Measurements from ENCODE around the gene KSR1.
"Not testable (repeated sequence)": the region's sequence is repeated elsewhere in the genome, so short reads cannot be mapped to it uniquely, and the experiment has no call there.

The KSR1 gene

DNA sequence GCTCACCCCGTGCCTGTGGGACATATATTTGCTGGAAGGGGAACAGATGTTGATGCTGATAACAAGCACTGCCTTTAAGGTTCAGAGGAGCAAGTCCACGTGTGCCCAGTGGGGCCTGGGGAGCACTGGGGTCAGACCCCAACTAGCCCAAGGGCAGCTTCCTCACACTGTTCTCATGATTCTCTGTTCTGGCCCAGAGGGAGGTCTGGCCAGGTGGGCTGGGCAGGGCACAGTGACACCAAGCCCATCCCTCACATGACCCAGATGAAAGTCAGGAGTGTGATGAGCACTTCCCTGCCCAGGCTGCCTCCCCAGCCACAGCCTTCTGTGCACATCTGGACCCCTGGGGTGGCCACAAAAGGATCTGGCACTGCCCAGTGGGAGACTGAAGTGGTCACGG lies 29.8 kb upstream of the KSR1 start:
- DNase-seq (ENCODE audit: low spot score): not testable (repeated sequence)

DNA sequence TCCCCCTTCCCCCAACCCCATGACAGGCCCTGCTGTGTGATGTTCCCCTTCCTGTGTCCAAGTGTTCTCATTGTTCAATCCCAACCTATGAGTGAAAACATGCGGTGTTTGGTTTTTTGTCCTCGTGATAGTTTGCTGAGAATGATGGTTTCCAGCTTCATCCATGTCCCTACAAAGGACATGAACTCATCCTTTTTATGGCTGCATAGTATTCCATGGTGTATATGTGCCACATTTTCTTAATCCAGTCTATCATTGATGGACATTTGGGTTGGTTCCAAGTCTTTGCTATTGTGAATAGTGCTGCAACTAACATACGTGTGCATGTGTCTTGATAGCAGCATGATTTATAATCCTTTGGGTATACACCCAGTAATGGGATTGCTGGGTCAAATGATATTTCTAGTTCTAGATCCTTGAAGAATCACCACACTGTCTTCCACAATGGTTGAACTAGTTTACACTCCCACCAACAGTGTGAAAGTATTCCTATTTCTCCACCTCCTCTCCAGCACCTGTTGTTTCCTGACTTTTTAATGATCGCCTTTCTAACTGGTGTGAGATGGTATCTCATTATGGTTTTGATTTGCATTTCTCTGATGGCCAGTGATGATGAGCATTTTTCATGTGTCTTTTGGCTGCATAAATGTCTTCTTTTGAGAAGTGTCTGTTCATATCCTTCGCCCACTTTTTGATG lies 28.9 kb upstream of the KSR1 start:
- not testable (repeated sequence) for DNase-seq (ENCODE audit: low spot score)

DNA sequence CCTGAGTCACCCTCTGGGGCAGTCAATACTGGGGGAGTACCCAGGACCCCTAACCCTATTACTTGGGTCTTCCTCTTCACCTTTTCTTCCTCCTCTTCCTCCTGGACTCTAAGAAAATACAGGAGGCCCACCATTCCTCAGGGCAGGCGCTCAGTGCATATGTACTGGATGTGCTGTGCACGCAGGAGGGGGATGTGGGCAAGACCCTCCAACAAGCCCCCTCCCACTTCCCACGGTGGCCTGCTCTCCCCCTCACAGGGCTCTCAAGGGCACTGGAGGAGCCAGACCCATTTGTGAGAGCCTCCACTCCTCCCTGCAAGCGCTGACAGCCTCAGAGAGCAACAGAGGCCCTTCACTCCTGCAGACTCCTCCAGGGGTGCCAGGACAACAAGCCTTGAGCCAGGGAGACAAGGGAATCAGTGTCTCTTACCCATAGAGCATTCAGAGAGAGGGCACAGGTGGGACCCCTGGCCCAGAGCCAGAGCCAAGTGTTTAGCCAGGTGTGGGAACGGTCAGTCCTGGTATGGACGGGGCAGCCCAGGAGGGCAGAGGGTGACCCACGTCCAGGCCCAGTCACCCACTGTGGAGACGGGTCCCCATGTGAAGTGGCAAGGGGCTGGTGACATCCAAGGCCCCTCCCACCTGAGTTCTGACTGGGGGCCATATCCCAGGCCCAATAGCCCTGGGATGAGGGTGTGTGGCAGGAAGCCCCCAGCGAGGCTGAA lies 27.3 kb upstream of the KSR1 start:
- no peak for DNase-seq (ENCODE audit: low spot score)

DNA sequence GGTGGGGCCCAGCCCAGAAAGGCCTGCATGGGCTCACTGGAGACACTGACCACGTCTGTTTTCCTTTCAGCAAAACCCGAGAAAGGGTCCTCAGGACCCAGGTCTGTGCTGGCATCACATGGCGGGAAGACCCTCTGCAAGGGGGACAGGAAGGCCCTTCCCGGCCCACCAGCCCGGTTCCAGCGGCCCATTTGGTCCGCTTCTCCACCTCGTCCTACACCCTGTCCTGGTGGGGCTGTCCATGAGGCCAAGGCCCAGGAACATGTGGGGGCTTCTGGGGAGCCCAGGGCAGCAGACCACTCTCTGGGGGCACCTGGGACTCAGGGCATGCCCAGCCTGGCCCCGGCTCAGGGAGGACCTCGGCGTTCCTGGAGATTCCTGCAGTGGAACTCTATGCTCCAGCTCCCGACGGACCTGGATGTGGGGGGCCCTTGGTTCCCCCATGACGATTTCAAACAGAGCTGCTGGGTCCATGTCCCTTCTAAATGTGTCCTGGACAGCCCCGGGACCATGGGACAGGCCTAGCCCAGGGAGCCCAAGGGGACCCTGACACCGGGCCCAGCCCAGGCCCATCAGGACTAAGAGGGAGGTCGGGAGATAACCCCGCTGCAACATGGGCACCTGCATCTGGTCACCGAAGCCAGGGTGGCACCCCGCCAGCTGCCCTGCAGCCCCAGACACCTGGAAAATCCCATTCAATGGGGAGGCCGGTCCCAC lies 26.4 kb upstream of the KSR1 start:
- DNase-seq (ENCODE audit: low spot score): no peak

DNA sequence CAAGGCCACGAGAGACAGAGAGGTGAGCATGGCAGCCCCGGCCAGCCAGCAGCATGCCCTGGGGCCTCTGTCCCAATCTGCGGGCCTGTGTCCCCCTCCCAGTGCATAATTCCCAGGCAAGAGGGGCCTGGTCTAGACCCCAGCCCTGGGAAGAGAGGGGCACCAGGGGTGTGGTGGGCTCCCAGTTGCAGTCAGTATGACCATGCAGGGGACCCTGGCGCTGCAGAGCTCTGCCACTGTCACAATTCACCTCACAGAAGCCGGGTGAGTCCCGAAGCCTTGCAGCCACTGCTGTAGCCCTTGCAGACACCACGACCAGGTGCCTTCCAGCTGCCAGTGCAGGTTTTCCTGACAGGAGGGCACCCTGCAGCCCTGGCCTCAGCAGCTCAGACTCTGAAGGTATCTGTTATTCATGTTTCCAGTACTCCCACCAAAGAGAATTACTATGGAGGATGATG lies 25.8 kb upstream of the KSR1 start:
- DNase-seq (ENCODE audit: low spot score): no peak

DNA sequence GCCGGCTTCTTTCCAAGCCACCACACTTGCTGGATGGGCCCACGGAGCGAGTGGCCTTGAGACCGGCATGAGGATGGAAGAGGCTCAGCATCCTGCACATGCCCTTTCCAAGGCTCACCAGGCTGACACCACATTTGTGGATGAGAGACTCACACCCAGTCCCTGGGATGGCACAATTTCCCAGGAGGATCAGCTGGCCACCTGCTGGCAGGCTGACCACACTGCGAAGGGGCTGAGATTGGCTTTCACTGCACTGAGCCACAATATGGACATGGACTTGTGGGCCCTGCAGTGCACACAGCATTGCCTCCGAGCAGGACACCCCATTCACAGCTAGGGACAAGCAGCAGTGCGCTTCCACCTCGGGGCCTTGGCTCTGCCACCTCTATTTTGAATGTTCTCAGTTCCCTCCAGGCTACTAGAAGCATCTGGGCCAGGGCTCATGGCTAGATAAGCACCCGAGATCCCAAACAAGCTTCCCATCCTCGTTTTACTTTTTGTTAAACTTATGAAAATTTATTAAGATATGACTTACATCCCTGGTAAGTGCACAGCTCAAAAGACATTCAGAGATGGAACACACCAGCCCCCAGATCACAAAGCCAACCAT lies 25.3 kb upstream of the KSR1 start:
- no peak for DNase-seq (ENCODE audit: low spot score)

DNA sequence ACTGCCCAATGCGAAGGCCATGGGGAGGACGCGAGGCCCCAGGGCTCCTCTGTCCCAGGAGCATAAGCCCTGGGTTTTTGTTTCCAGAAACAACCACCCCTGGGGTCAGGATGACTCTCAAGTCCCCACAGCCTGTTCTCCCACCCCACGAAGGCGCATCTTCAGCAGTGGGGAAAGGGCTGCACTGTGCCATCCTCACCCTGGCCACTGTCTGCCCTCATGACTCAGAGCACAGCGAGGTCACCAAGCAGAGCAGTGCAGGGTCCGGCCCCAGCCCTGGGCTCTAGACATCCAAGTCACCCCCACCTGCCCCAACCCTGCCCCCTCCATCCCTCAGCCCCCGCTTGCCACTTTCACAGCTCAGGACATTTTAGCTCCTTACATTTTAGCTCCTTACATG lies 22.7 kb upstream of the KSR1 start:
- no peak for DNase-seq (ENCODE audit: low spot score)

DNA sequence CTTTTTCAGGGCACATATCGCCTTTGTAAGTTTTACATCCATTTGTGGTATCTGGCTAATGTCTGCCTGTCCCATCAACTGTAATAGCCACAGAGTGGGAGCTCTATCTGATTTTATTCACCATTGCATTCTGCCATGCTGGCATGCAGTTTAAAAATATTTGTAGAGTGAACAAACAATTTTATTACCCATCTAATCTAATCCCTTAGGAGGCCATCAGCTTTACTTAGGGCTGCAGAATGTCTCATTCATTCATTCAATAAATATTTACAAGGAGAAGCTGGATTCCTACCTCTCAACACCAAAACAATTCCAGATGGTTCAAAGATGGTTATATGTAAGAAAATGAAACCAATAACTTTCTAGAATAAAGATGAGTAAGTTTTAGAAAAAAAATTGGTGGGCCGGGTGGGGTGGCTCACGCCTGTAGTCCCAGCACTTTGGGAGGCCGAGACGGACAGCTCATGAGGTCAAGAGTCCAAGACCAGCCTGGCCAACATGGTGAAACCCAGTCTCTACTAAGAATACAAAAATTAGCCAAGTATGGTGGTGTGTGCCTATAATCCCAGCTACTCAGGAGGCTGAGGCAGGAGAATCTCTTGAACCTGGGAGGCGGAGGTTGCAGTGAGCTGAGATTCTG lies 20.7 kb upstream of the KSR1 start:
- DNase-seq (ENCODE audit: low spot score): not testable (repeated sequence)

DNA sequence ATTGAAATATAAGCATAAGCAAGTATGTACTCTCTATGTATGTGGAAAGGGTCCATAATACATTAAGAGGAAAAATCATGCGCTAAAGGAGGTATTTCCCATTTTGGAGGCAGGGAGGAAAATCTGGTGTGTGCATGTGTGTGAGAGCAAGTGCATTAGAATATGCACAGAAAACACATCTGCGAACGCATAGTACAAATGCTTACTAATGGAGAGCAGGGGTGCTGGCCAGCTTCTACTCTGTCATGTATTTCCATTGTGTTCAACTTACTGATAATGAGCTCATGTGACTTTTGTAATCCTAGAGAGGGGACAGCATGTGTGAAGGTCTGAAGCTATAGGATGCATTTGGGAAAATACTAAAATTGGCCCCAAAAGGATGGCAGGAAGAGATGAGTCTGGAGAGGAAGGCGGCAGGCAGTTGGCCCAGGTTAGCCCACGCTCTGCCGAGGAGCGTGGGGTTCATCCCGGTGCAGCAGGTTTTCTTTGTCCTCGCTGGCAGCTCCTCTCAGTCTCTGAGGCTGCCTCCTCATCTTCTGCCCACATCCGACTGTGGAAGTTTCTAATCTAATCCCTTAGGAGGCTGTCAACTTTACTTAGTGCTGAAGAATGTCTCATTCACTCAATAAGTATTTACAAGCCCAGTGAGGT lies 17.8 kb upstream of the KSR1 start:
- DNase-seq (ENCODE audit: low spot score): peak; percentile 34

DNA sequence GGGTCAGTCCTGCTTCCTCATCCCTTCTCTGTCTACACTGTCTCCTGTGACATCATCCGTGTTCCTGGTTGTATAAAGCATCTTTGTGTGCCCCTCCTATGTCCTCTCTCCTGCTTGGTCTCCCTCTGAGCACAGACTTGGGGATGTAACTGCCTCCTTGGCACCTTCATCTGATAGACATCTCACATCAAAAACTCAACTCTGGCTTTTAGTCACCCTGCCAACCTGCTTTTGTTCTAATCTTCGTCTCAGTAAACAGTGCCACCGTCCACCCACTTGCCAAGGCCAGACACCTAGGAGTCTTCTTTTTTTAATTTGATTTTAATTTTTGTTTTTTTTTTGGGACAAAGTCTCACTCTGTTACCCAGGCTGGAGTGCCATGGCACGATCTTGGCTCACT lies 16.9 kb upstream of the KSR1 start:
- no peak for DNase-seq (ENCODE audit: low spot score)

DNA sequence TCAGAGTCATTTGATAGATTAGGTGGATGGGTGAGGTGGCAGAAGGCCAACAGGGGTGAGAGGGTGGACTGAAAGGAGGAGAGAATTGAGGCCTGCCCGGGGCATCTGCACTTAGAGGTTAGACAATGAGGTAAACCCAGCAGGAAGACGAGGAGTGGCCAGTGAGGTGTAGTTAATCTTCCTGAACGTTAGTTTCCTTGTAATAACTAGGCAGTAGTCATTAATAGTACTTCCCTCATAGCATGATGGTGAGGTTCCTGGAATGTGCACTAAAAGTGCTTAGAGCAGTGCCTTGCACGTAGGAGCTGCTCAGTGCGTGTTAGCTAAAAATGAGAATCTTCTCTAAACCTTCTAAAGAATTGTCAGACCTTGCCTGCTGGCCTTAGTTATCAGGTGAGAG lies 13.5 kb upstream of the KSR1 start:
- no peak for DNase-seq (ENCODE audit: low spot score)

DNA sequence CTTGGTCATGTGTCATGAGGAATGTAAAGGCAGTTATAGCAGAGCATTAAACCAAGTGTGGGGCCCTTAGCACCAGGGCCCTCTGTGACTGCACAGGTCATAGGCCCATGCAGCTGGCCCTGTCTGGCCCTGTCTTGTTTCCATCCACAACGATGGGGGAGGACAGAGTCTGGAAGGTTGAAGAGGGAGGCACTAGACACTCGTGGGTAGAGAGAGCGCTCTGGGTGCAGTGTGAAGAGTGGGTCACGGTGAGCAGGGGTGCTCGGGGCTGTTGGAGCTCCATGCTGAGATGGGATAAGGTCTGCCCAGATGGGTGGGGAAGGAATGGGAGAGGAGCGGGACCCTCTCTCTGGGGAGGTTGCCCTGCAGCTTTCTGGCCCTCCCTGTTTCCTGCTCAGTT lies 12.8 kb upstream of the KSR1 start:
- DNase-seq (ENCODE audit: low spot score): no peak

DNA sequence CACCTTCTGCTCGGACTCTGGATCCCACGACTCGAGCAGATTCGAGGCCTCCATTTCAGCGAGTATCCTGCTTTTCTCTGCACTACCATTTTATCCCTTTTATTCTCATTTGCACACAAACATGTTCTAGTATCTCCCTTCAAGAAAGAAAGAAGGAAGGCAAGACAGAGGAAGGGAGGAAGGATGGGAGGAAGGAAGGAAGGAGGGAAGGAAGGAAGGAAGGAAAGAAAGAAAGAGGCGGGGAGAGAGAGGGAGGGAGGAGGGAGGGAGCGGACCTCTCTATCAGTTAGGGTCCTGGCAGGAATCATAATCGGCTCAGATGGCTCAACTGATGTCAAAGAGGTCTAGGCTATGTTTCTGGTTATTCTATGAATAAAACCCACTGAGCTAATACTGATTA lies 10.3 kb upstream of the KSR1 start:
- no peak for DNase-seq (ENCODE audit: low spot score)

DNA sequence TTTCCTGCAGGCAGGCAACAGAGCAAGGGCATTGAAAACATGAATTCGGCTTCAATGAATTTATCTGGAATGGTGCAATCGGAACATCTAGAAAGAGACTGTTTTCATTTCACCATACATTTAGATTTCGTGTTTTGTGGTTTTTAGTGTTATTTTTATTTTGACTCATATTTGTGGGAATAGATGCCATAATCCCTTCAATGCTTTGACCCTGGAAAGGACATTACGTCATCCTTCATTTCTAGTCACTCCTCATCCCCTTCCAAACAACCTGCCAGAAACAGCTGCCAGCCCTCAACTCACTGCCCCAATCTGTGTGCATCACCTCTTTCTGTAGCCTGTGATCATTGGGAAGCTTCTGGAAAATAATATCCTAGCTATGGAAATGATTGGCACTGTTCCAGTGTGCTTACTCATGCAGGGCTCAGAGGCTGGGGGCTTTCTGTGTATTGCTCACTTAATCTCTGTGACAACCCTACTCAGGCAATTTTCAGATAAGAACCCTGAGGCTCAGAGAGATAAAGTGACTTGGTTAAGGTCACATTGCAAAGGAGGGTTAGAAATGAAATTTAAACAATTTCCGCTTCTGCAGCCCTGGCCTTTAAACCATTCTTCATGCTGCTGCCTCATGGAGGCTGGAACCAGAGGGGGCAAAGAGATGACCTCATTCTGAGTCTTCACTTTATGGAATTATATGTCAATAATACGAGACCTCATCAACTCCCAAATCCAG lies 9.5 kb upstream of the KSR1 start:
- DNase-seq (ENCODE audit: low spot score): no peak

DNA sequence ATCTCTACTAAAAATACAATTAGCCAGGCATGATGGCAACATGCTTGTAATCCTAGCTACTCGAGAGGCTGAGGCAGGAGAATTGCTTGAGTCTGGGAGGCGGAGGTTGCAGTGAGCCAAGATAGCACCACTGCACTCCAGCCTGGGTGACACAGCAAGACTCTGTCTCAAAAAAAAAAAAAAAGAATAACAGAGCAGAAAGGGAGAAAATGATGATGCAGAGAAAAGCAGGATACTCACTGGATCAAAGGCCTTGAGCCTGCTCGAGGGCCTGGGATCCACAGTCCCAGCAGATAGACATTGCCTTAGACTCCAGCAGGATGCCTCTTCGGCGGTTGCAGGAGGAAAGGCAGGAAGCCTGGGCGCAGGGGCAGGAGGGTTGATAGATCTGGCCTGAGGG lies 7.7 kb upstream of the KSR1 start:
- DNase-seq (ENCODE audit: low spot score): not testable (repeated sequence)

DNA sequence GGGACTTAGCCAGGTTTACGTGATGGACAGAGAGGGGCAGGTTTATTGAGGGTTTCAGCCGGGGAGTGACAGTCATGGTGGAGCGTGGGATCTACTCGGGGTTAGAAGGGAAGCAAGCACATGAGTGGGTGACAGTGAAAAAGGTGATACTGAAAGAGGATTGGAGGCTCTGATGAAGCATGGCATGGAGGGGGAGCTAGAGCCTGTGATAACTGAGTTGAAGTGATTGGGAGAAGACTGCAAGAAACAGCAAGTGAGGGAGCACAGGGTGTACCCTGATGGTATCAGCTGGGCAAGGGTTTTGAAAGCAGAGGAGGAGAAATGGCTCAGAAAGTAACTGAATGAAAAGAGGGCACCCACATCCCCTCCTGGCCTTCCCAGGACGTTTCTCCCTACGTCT lies 6.7 kb upstream of the KSR1 start:
- DNase-seq (ENCODE audit: low spot score): no peak

DNA sequence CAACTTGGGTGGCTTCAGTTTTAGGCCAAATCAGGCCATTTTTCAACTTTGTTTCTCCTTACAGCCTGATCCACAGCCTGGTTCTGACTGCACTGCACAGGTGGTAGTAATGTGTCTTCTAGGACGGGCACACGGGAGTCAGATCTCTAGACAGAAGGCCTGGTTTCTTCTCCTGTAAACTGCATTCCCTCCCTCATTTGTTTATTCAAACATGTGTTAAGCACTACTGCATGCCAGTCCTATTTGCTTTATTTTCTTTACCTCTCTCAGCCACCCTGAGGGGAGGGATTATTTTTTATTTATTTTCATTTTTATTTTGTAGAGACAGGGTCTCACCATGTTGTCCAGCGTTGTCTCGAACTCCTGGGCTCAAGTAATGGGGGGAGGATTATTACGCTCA lies 6.3 kb upstream of the KSR1 start:
- no peak for DNase-seq (ENCODE audit: low spot score)

DNA sequence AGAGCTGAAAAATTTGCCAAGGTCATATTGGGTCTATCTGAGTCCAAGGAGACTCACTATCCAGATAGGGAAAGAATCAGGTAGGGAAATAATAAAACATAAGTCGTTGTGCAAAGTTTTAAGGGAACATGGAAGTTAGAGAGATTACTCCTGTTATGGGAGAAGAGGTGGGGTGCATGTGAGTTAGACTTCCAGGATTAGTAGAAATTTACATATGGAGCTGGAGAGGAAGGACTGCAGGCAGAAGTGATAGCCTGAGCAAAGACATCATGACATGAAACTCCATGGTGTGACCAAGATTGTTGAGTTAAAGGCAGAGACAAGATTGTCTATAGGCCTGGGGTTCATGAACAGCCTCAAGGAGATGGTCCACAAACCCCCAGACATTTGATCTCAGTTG lies 5.8 kb upstream of the KSR1 start:
- no peak for DNase-seq (ENCODE audit: low spot score)

DNA sequence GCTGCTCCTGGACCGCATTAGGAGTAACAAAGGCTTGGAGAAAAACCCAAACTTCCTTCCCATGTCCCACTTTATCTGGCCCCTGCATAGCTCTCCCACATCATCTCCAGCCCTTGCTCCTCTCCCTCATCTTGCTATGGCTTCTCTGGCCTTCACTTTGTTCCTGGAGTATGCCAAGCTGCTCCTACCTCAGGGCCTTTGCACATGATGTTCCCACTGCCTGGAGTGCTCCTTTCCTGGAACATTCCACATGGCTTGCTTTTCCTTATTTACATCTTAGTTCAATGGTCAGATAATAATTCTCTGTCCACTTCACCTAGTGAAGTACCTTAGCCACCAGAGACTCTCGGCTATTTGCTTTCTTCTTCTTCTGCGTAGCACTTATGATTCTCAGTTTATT lies 4.3 kb upstream of the KSR1 start:
- DNase-seq (ENCODE audit: low spot score): no peak

DNA sequence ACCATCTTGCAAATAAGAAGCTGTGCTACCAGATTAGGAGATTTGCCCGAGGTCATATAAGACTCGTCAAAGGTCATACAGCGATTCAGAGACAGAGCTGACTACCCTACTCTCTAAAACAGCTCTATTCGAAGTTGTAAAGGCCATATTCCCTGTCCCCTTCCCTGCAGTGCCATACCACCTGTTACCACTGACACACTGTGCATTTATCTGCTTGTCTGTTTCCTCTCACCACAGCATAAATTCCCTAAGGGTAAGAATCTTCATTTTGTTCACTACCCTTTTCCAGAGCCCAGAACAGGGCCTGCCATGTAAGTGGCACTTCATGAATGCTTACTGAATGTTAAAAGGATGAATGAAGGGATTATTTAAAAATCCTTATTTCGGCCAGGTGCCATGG lies 3.4 kb upstream of the KSR1 start:
- DNase-seq (ENCODE audit: low spot score): no peak

DNA sequence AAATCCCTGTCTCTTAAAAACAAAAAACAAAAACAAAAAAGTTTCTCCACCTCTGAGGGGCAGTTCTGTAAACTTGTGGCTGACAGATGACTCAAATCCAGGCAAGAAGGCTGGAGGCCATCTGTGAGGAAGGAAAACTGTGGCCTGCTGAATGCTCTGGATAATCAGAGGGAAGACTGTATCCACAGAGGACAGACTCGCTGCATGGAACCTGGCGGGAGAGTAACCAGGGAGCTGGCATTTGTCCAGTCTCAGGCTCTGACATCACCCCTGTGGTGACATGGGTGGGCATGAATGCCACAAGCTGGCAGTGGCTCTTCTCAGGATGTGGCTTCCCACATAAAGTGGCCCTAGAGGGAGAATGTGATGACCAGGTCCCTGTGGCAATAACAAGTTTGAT lies 2.8 kb upstream of the KSR1 start:
- DNase-seq (ENCODE audit: low spot score): no peak

Data from Ammon's horn (tissue), 1 donor.